SK-N-SH treated with all-trans-retinoic acid at 6 μM for 48 hours (cell line): ENCODE data around the gene CDCA5.

Source experiments
- ARNTL ChIP-seq: fragments of 450-650 bp; formaldehyde crosslinking; IDR thresholded peaks from 2 replicates; pipeline ENCODE4 v1.5.0; 2020; ENCODE audit warnings: low read depth, mild to moderate bottlenecking, moderate library complexity, borderline replicate concordance
- CREB5 ChIP-seq: fragments of 250-450 bp; sonication (Bioruptor Pico); IDR thresholded peaks from 2 replicates; pipeline ENCODE4 v1.5.1; 2020; ENCODE audit warnings: low read depth, mild to moderate bottlenecking, moderate library complexity
- CSDC2 ChIP-seq: fragments of 250-450 bp; sonication (Bioruptor Pico); IDR thresholded peaks from 2 replicates; pipeline ENCODE4 v1.5.0; 2020; ENCODE audit warnings: mild to moderate bottlenecking, moderate library complexity
- GLIS3 ChIP-seq: fragments of 250-450 bp; sonication (Bioruptor Pico); IDR thresholded peaks from 2 replicates; pipeline ENCODE4 v1.5.0; 2020; ENCODE audit warnings: mild to moderate bottlenecking, moderate library complexity
- OSR1 ChIP-seq: fragments of 250-450 bp; sonication (Bioruptor Pico); IDR thresholded peaks from 2 replicates; pipeline ENCODE4 v1.8.0; 2022; ENCODE audit warnings: moderate library complexity, mild to moderate bottlenecking, inconsistent platforms
- SNAI2 ChIP-seq: fragments of 250-450 bp; sonication (Bioruptor Pico); IDR thresholded peaks from 2 replicates; pipeline ENCODE4 v1.5.0; 2020; ENCODE audit warnings: mild to moderate bottlenecking, moderate library complexity
- TCF4 ChIP-seq: fragments of 250-450 bp; sonication (Bioruptor Pico); IDR thresholded peaks from 2 replicates; pipeline ENCODE4 v1.8.0; 2021; ENCODE audit warnings: mild to moderate bottlenecking, moderate library complexity, borderline replicate concordance
- TOX ChIP-seq: fragments of 250-450 bp; sonication (Bioruptor Pico); IDR thresholded peaks from 2 replicates; pipeline ENCODE4 v1.8.0; 2021; ENCODE audit warnings: mild to moderate bottlenecking, moderate library complexity, borderline replicate concordance
- ZC3H10 ChIP-seq: fragments of 250-450 bp; sonication (Bioruptor Pico); IDR thresholded peaks from 2 replicates; pipeline ENCODE4 v1.5.1; 2021; ENCODE audit warnings: mild to moderate bottlenecking, moderate library complexity
- ZFP3 ChIP-seq: fragments of 250-450 bp; sonication (Bioruptor Pico); IDR thresholded peaks from 2 replicates; pipeline ENCODE4 v1.5.0; 2020; ENCODE audit warnings: mild to moderate bottlenecking, moderate library complexity
- ZFP30 ChIP-seq: fragments of 450-650 bp; formaldehyde crosslinking; IDR thresholded peaks from 2 replicates; pipeline ENCODE4 v1.5.0; 2022; ENCODE audit warnings: mild to moderate bottlenecking, moderate library complexity
- ZNF70 ChIP-seq: fragments of 450-650 bp; formaldehyde crosslinking; IDR thresholded peaks from 2 replicates; pipeline ENCODE4 v1.5.0; 2020; ENCODE audit warnings: mild to moderate bottlenecking, moderate library complexity
- TF ChIP-seq, protein P1 (sequence below): fragments of 250-450 bp; sonication (Bioruptor Pico); IDR thresholded peaks from 2 replicates; pipeline ENCODE4 v1.5.1; 2021; ENCODE audit warnings: mild to moderate bottlenecking, moderate library complexity

DNA sequence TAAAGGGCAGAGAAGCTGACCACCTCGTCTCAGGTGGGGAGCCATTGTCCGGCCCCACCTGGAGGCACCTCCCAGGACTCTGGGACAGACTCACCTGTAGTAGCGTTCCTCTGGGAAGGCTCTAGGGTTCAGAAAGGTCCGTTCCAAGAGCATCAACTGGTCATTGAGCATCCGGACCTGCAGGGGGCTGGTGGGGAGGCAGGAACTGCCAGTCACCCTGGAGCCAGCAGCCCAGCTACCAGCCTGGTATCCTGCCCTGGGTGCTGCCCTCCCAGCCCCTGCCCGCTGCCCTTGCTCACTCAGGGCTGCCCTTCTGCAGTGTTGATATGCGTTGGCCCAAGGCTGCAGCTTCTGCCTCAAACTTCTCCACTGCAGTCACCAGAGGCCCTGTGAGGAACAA, 38.1 kb downstream of the CDCA5 start:
- TF ChIP-seq ZFP30 (CRISPR knock-in tag) = no peak
- TF ChIP-seq CSDC2 (CRISPR knock-in tag) = no peak
- TF ChIP-seq CREB5 (CRISPR knock-in tag) = no peak
- no peak for TF ChIP-seq TCF4
- TF ChIP-seq ZNF70 (CRISPR knock-in tag) = no peak
- TF ChIP-seq, protein P1, sequence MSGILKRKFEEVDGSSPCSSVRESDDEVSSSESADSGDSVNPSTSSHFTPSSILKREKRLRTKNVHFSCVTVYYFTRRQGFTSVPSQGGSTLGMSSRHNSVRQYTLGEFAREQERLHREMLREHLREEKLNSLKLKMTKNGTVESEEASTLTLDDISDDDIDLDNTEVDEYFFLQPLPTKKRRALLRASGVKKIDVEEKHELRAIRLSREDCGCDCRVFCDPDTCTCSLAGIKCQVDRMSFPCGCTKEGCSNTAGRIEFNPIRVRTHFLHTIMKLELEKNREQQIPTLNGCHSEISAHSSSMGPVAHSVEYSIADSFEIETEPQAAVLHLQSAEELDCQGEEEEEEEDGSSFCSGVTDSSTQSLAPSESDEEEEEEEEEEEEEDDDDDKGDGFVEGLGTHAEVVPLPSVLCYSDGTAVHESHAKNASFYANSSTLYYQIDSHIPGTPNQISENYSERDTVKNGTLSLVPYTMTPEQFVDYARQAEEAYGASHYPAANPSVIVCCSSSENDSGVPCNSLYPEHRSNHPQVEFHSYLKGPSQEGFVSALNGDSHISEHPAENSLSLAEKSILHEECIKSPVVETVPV (CRISPR knock-in tag) = no peak
- TF ChIP-seq ARNTL (CRISPR knock-in tag) = no peak
- no peak for TF ChIP-seq ZFP3 (CRISPR knock-in tag)
- no peak for TF ChIP-seq ZC3H10 (CRISPR knock-in tag)
- no peak for TF ChIP-seq TOX (CRISPR knock-in tag)
- no peak for TF ChIP-seq OSR1 (CRISPR knock-in tag)
- TF ChIP-seq GLIS3 = no peak
- TF ChIP-seq SNAI2 (CRISPR knock-in tag) = no peak
